IgD-negative memory B cell (primary cell): ENCODE measurements around the gene PANX2. TPM values are rescaled to one million over a fixed set of nuclear protein-coding genes. Genes with fewer than 3 reads are reported as not detected.
"Not testable (repeated sequence)": the region's sequence is repeated elsewhere in the genome, so short reads cannot be mapped to it uniquely, and the experiment has no call there.

Source experiments
- H3K27ac Mint-ChIP-seq, 3 donors: one replicate each; pipeline ENCODE4 v1.8.0; 2020 to 2022; ENCODE audit warnings: mild to moderate bottlenecking in 3 of 3, mixed read lengths in 3 of 3, moderate library complexity in 1 of 3
- H3K27me3 Mint-ChIP-seq: one replicate; pipeline ENCODE4 v1.8.0; 2021; ENCODE audit warnings: mixed read lengths
- H3K36me3 Mint-ChIP-seq: one replicate; pipeline ENCODE4 v1.8.0; 2020; ENCODE audit warnings: mild to moderate bottlenecking, mixed read lengths
- H3K4me1 Mint-ChIP-seq, 3 donors: one replicate each; pipeline ENCODE4 v1.8.0; 2020 to 2022; ENCODE audit warnings: mixed read lengths in 3 of 3, mild to moderate bottlenecking in 1 of 3
- H3K4me3 Mint-ChIP-seq, 4 donors: one replicate each; pipeline ENCODE4 v1.8.0; 2020 to 2022; ENCODE audit warnings: mild to moderate bottlenecking in 4 of 4, mixed read lengths in 4 of 4, moderate library complexity in 3 of 4
- H3K9me3 Mint-ChIP-seq, 3 donors: one replicate each; pipeline ENCODE4 v1.8.0; 2020 to 2021; ENCODE audit warnings: mixed read lengths in 3 of 3, mild to moderate bottlenecking in 1 of 3
- polyA plus RNA-seq: library from polyadenylated mRNA; unstranded; fragments of 300-500 nt; fragmentation: Illumina TruSeq; gene quantifications from one replicate; pipeline ENCODE4 v1.2.3, GENCODE V29; 2021

The PANX2 gene
- polyA plus RNA-seq, 1 donor from 2014 or later = not detected

GRCh38 chr22:50157709-50158375, 12.7 kb upstream of the PANX2 start:
- Mint-ChIP-seq H3K9me3 (no peaks in the 10 kb centered on the region), H3K36me3 (no peaks in the 10 kb centered on the region), H3K4me3 (no peak overlapping the region), H3K27me3 (peaks cover 8% of the 10 kb centered on the region), H3K4me1 (no peaks in the 10 kb centered on the region), H3K27ac (no peak overlapping the region)

- H3K4me3 Mint-ChIP-seq = no peak overlapping the region
- H3K36me3 Mint-ChIP-seq = no peaks in the 10 kb centered on the region
- H3K9me3 Mint-ChIP-seq = no peaks in the 10 kb centered on the region
- H3K27me3 Mint-ChIP-seq = peaks cover 21% of the 10 kb centered on the region
- H3K4me1 Mint-ChIP-seq = no peaks in the 10 kb centered on the region
- H3K27ac Mint-ChIP-seq = no peak overlapping the region
Observed at GRCh38 chr22:50160947-50161346, 9.6 kb upstream of the PANX2 start.

- H3K36me3 Mint-ChIP-seq = no peaks in the 10 kb centered on the region
- no peaks in the 10 kb centered on the region for H3K9me3 Mint-ChIP-seq
- H3K27me3 Mint-ChIP-seq = peaks cover 21% of the 10 kb centered on the region
- no peaks in the 10 kb centered on the region for H3K4me1 Mint-ChIP-seq
- H3K27ac Mint-ChIP-seq = no peak overlapping the region
- H3K4me3 Mint-ChIP-seq = peak overlapping the region in 1 of 4 donors; percentile 75
Observed at GRCh38 chr22:50161508-50162390, 8.8 kb upstream of the PANX2 start.

GRCh38 chr22:50162391-50162956, 8.1 kb upstream of the PANX2 start:
- Mint-ChIP-seq H3K36me3 (no peaks in the 10 kb centered on the region), H3K4me3 (no peak overlapping the region), H3K9me3 (no peaks in the 10 kb centered on the region), H3K27me3 (peaks cover 21% of the 10 kb centered on the region), H3K4me1 (no peaks in the 10 kb centered on the region), H3K27ac (no peak overlapping the region)

- Mint-ChIP-seq H3K27me3 (peaks cover 26% of the 10 kb centered on the region), H3K27ac (no peak overlapping the region), H3K4me3 (no peak overlapping the region), H3K4me1 (peaks cover 0 to 5% (median 0%) of the 10 kb centered on the region in 3 donors), H3K36me3 (no peaks in the 10 kb centered on the region), H3K9me3 (no peaks in the 10 kb centered on the region)
Observed at GRCh38 chr22:50165436-50166123, 5.0 kb upstream of the PANX2 start.

GRCh38 chr22:50167689-50168489, 2.6 kb upstream of the PANX2 start:
- Mint-ChIP-seq H3K27ac (peak overlapping the region in 1 of 3 donors; percentile 1), H3K4me3 (no peak overlapping the region), H3K27me3 (peaks cover 29% of the 10 kb centered on the region), H3K36me3 (no peaks in the 10 kb centered on the region), H3K4me1 (peaks cover 0 to 5% (median 2%) of the 10 kb centered on the region in 3 donors), H3K9me3 (no peaks in the 10 kb centered on the region)

- peaks cover 27% of the 10 kb centered on the region for H3K27me3 Mint-ChIP-seq
- H3K4me3 Mint-ChIP-seq = peak overlapping the region in 2 of 4 donors; percentile 60 to 71
- H3K9me3 Mint-ChIP-seq, H3K36me3 Mint-ChIP-seq: not testable (repeated sequence)
- peaks cover 6 to 11% (median 7%) of the 10 kb centered on the region in 3 donors for H3K4me1 Mint-ChIP-seq
- peak overlapping the region in 2 of 3 donors; percentile 45 to 62 for H3K27ac Mint-ChIP-seq
Observed at GRCh38 chr22:50168490-50169180, 1.9 kb upstream of the PANX2 start.

- peak overlapping the region in 3 of 4 donors; percentile 28 to 71 (median 63) for H3K4me3 Mint-ChIP-seq
- H3K27ac Mint-ChIP-seq = peak overlapping the region in 2 of 3 donors; percentile 45 to 62
- peaks cover 6 to 13% (median 7%) of the 10 kb centered on the region in 3 donors for H3K4me1 Mint-ChIP-seq
- H3K27me3 Mint-ChIP-seq = peaks cover 23% of the 10 kb centered on the region
- no peaks in the 10 kb centered on the region for H3K36me3 Mint-ChIP-seq
- H3K9me3 Mint-ChIP-seq = no peaks in the 10 kb centered on the region
Observed at GRCh38 chr22:50169181-50169759, 1.3 kb upstream of the PANX2 start.

- Mint-ChIP-seq H3K27ac (no peak overlapping the region), H3K4me3 (peak overlapping the region in 1 of 4 donors; percentile 8)
Observed at GRCh38 chr22:50169774-50170341, 673 bp upstream of the PANX2 start.

GRCh38 chr22:50171319-50171964, 911 bp downstream of the PANX2 start:
- Mint-ChIP-seq H3K9me3 (no peaks in the 10 kb centered on the region), H3K27ac (no peak overlapping the region), H3K36me3 (no peaks in the 10 kb centered on the region), H3K27me3 (peaks cover 17% of the 10 kb centered on the region), H3K4me3 (peak overlapping the region in 3 of 4 donors; percentile 39 to 63 (median 59)), H3K4me1 (peaks cover 6 to 14% (median 12%) of the 10 kb centered on the region in 3 donors)

More at GRCh38 chr22:50169774-50170341, 673 bp upstream of the PANX2 start:
- Mint-ChIP-seq H3K27me3 (peaks cover 20% of the 10 kb centered on the region), H3K9me3 (no peaks in the 10 kb centered on the region), H3K4me1 (peaks cover 6 to 13% (median 7%) of the 10 kb centered on the region in 3 donors), H3K36me3 (no peaks in the 10 kb centered on the region)

GRCh38 chr22:50171965-50172421, 1.5 kb downstream of the PANX2 start:
- Mint-ChIP-seq H3K27ac (no peak overlapping the region), H3K4me3 (peak overlapping the region in 2 of 4 donors; percentile 25 to 63), H3K27me3 (peaks cover 17% of the 10 kb centered on the region), H3K4me1 (peaks cover 6 to 16% (median 12%) of the 10 kb centered on the region in 3 donors), H3K9me3 (no peaks in the 10 kb centered on the region), H3K36me3 (no peaks in the 10 kb centered on the region)

GRCh38 chr22:50173311-50173982, 2.9 kb downstream of the PANX2 start:
- H3K27ac Mint-ChIP-seq = peak overlapping the region; percentile 59 to 85 (median 80)

More at GRCh38 chr22:50173311-50173982, 2.9 kb downstream of the PANX2 start:
- Mint-ChIP-seq H3K9me3 (no peaks in the 10 kb centered on the region), H3K4me3 (peak overlapping the region in 3 of 4 donors; percentile 66 to 81 (median 76)), H3K27me3 (peaks cover 13% of the 10 kb centered on the region), H3K4me1 (peaks cover 6 to 20% (median 13%) of the 10 kb centered on the region in 3 donors), H3K36me3 (peaks cover 1% of the 10 kb centered on the region)
